ENCODE measurements around the gene IL1RN.

- TF ChIP-seq POLR2A (IDR thresholded peaks at IDR 0.05; ENCODE audit: low read depth, low read length) (no peak), POLR2AphosphoS5 (IDR thresholded peaks at IDR 0.05; ENCODE audit: insufficient read depth, low read depth, low read length) (no peak), EZH2 (IDR thresholded peaks at IDR 0.05; ENCODE audit: borderline replicate concordance, low read depth, low read length, severe bottlenecking) (no peak), FOS (IDR thresholded peaks at IDR 0.05; ENCODE audit: borderline replicate concordance, insufficient read depth, low read length) (no peak)
- TF ChIP-seq, protein P1, sequence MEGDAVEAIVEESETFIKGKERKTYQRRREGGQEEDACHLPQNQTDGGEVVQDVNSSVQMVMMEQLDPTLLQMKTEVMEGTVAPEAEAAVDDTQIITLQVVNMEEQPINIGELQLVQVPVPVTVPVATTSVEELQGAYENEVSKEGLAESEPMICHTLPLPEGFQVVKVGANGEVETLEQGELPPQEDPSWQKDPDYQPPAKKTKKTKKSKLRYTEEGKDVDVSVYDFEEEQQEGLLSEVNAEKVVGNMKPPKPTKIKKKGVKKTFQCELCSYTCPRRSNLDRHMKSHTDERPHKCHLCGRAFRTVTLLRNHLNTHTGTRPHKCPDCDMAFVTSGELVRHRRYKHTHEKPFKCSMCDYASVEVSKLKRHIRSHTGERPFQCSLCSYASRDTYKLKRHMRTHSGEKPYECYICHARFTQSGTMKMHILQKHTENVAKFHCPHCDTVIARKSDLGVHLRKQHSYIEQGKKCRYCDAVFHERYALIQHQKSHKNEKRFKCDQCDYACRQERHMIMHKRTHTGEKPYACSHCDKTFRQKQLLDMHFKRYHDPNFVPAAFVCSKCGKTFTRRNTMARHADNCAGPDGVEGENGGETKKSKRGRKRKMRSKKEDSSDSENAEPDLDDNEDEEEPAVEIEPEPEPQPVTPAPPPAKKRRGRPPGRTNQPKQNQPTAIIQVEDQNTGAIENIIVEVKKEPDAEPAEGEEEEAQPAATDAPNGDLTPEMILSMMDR (IDR thresholded peaks at IDR 0.05; ENCODE audit: extremely low read depth in 1 of 2, insufficient read depth in 1 of 2, low read depth in 1 of 2, low read length in 2 of 2), result no peak
These were observed 55.3 kb downstream of the IL1RN start for GRCh38 chr2:113182471-113183260.
